Hematopoietic multipotent progenitor cell treated with erythropoietin and hydrocortisone succinate and interleukin-3 and kit ligand, for 4 days (in vitro differentiated cells): Measurements from ENCODE around the gene EP400.

Experiments
- DNase-seq: peaks from one replicate; pipeline ENCODE4 v3.0.0-alpha.2; 2015

The EP400 gene

DNA sequence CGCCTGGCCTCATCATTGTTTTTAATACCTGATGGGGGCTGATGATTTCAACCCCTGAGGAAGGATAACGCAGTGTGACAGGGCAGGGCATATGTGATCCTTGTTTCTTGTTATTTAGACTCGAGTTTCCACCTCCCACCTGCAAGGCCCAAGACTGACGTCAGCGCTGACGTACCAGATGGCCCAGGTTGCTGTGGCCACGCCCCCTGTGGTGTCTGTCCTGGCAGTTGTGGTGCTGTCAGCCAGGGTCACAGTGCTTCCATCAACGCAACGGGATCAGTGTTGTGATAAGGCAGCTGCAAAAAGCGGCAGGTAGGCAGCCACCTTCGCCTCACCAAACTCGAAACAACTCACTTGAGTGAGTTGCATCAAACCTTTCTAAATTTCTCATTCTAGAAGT is 176.0 kb downstream of the EP400 start:
- DNase-seq = no peak

- DNase-seq = no peak
These were observed 177.3 kb downstream of the EP400 start for GRCh38 chr12:132127041-132127440.

DNA sequence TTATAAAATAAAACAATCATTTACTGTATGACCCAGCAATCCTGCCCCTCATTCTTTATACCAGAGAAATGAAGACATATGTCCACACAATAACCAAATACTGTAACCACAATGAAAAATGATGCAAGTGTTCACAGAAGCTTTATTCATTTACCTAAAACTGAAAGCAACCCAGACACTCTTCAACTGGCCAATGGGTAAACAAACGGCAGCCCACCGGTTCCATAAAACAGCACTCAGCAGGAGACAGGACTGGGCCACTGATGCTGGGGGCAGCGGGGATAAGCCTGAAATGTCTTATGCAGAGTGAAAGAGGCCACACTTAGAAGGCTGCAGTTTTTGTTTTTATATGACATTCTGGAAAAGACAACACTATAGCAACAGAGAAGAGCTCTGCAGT is 179.3 kb downstream of the EP400 start:
- no peak for DNase-seq

DNA sequence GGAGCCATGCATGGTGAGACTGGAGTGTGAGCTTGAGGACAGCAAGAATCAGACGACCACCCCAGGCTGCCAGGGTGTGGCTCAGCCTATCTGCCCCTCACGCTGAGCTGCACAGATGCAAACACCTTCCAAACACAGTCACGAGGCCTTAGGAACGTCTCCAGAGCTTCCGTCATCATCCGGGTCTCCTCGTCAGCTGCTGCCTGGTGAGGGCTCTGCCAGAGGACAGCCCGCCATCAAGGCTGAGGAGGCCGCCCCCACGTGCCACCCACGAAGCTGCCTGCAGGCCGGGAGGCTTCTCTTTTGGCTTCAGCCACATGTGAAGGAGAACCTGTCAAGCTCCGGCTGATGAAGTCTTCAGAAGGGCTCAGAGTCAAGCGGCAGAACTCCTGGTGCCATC is 180.9 kb downstream of the EP400 start:
- DNase-seq = no peak
